Nephron (organoid): ENCODE results near the gene SNRNP70.
A peak's percentile ranks its signal among the peaks of the same experiment; 100 is the strongest.

Experiments
- H3K27ac Mint-ChIP-seq, 3 experiments: 2 replicates each; pipeline ENCODE4 v1.8.0; 2020; ENCODE audit warnings: mixed read lengths in 3 of 3, mild to moderate bottlenecking in 2 of 3, moderate library complexity in 1 of 3
- H3K27me3 Mint-ChIP-seq: 2 replicates; pipeline ENCODE4 v1.8.0; 2021; ENCODE audit warnings: low read depth, mild to moderate bottlenecking, moderate library complexity, mixed read lengths
- H3K36me3 Mint-ChIP-seq: 2 replicates; pipeline ENCODE4 v1.8.0; 2020; ENCODE audit warnings: low read depth, mixed read lengths
- H3K4me1 Mint-ChIP-seq: 2 replicates; pipeline ENCODE4 v1.8.0; 2020; ENCODE audit warnings: mixed read lengths
- H3K4me3 Mint-ChIP-seq, 3 experiments: 2 replicates each; pipeline ENCODE4 v1.8.0; 2020; ENCODE audit warnings: mild to moderate bottlenecking in 3 of 3, mixed read lengths in 3 of 3, moderate library complexity in 2 of 3
- H3K9me3 Mint-ChIP-seq: 2 replicates; pipeline ENCODE4 v1.8.0; 2020; ENCODE audit warnings: mixed read lengths
- TF ChIP-seq, protein P1 (sequence below), 3 experiments: fragments of 200-600 bp; sonication (generic); IDR thresholded peaks; one replicate each; pipeline ENCODE4 v1.5.0; 2021; ENCODE audit warnings: antibody characterized with exemption in 3 of 3; ENCODE audit not compliant: unreplicated experiment in 3 of 3

SNRNP70 gene

GRCh38 chr19:49130325-49130724, 45.1 kb downstream of the SNRNP70 start:
- no peaks in the 10 kb centered on the region for H3K27me3 Mint-ChIP-seq
- peaks cover 16% of the 10 kb centered on the region for H3K36me3 Mint-ChIP-seq
- H3K4me3 Mint-ChIP-seq = peak overlapping the region in 2 of 3 experiments; percentile 32 to 38

DNA sequence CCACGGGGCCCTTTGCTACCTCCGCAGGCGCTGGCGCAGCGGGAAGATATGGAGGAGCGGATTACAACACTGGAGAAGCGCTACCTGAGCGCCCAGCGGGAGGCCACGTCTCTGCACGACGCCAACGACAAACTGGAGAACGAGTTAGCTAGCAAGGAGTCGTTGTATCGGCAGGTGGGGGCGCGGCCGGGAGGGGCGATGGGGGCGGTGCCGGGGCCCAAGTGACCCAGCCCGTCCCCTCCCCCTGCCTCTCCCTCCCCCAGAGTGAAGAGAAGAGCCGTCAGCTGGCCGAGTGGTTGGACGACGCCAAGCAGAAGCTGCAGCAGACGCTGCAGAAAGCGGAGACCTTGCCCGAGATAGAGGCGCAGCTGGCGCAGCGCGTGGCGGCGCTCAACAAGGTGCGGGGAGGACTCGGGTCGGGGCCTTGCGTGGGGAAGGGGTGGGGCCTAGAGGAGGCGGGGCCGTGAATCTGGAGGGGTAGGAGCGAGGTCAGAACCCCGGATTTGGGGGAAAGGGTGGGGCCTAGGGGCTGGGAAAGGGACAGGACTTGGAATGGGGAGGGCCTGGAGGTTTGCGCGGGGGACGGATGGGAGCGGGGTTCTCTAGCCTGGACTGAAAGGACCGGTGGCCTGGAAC, 47.8 kb downstream of the SNRNP70 start:
- Mint-ChIP-seq H3K9me3 (peaks cover 4% of the 10 kb centered on the region), H3K27me3 (no peaks in the 10 kb centered on the region), H3K27ac (no peak overlapping the region), H3K4me1 (peaks cover 20% of the 10 kb centered on the region), H3K36me3 (peaks cover 33% of the 10 kb centered on the region), H3K4me3 (no peak overlapping the region)
- TF ChIP-seq, protein P1, sequence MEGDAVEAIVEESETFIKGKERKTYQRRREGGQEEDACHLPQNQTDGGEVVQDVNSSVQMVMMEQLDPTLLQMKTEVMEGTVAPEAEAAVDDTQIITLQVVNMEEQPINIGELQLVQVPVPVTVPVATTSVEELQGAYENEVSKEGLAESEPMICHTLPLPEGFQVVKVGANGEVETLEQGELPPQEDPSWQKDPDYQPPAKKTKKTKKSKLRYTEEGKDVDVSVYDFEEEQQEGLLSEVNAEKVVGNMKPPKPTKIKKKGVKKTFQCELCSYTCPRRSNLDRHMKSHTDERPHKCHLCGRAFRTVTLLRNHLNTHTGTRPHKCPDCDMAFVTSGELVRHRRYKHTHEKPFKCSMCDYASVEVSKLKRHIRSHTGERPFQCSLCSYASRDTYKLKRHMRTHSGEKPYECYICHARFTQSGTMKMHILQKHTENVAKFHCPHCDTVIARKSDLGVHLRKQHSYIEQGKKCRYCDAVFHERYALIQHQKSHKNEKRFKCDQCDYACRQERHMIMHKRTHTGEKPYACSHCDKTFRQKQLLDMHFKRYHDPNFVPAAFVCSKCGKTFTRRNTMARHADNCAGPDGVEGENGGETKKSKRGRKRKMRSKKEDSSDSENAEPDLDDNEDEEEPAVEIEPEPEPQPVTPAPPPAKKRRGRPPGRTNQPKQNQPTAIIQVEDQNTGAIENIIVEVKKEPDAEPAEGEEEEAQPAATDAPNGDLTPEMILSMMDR (IDR thresholded peaks at IDR 0.05; ENCODE audit: unreplicated experiment in 3 of 3) = no peak

More at GRCh38 chr19:49130325-49130724, 45.1 kb downstream of the SNRNP70 start:
- TF ChIP-seq, protein P1 (IDR thresholded peaks at IDR 0.05; ENCODE audit: unreplicated experiment in 3 of 3) = no peak
- Mint-ChIP-seq H3K9me3 (no peaks in the 10 kb centered on the region), H3K27ac (no peak overlapping the region), H3K4me1 (peaks cover 12% of the 10 kb centered on the region)

DNA sequence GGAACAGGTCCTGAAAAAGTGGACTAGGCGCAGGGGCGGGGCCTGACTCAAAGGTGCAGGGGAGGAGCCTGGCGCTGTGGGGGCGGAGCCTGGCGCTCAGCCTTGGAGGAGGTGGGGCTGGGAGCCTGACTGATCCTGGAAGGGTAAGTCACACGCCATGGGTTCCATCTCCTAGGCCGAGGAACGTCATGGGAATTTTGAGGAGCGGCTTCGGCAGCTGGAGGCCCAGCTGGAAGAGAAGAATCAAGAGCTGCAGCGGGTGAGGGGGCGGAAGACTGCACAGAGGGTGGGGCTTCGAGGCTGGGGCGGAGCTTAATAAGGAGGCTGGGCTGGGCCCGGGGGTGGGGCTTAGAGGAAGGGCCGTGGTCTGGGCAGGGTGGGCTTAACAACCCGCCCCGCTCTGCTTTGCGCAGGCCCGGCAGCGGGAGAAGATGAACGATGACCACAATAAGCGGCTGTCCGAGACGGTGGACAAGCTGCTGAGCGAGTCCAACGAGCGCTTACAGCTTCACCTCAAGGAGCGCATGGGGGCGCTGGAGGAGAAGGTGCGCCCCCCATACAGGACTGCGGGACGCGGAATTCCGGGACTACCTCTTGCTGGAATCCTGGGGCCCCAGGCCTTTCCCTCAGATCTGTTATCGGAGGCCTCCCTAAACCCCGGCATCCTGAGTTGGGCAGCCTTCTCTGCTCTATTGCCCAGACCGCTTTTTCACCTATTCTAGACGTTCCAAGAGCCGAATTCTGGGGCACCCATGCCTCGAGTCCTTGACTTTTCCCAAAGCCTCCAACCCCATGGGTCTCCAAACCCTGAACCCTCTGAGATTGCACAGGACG, 48.6 kb downstream of the SNRNP70 start:
- no peak overlapping the region for H3K4me3 Mint-ChIP-seq
- peaks cover 14% of the 10 kb centered on the region for H3K4me1 Mint-ChIP-seq
- TF ChIP-seq, protein P1 (IDR thresholded peaks at IDR 0.05; ENCODE audit: unreplicated experiment in 3 of 3) = no peak

GRCh38 chr19:49135686-49136085, 50.4 kb downstream of the SNRNP70 start:
- Mint-ChIP-seq H3K27me3 (no peaks in the 10 kb centered on the region), H3K4me1 (peaks cover 10% of the 10 kb centered on the region), H3K9me3 (peaks cover 4% of the 10 kb centered on the region), H3K27ac (no peak overlapping the region), H3K4me3 (no peak overlapping the region), H3K36me3 (peaks cover 33% of the 10 kb centered on the region)
- TF ChIP-seq, protein P1 (IDR thresholded peaks at IDR 0.05; ENCODE audit: unreplicated experiment in 3 of 3) = no peak

More for the DNA sequence above, 48.6 kb downstream of the SNRNP70 start:
- Mint-ChIP-seq H3K36me3 (peaks cover 33% of the 10 kb centered on the region), H3K27me3 (no peaks in the 10 kb centered on the region), H3K9me3 (peaks cover 4% of the 10 kb centered on the region), H3K27ac (no peak overlapping the region)

- H3K27ac Mint-ChIP-seq = no peak overlapping the region
- H3K27me3 Mint-ChIP-seq = peaks cover 6% of the 10 kb centered on the region
Measured at GRCh38 chr19:49136771-49137171, 51.5 kb downstream of the SNRNP70 start.

More at GRCh38 chr19:49136771-49137171, 51.5 kb downstream of the SNRNP70 start:
- Mint-ChIP-seq H3K4me1 (peaks cover 15% of the 10 kb centered on the region), H3K4me3 (peak overlapping the region in 1 of 3 experiments; percentile 17), H3K9me3 (peaks cover 4% of the 10 kb centered on the region), H3K36me3 (peaks cover 33% of the 10 kb centered on the region)
- TF ChIP-seq, protein P1 (IDR thresholded peaks at IDR 0.05; ENCODE audit: unreplicated experiment in 3 of 3) = no peak
